ENCODE results near the gene CACNG7.

Gene CACNG7

DNA sequence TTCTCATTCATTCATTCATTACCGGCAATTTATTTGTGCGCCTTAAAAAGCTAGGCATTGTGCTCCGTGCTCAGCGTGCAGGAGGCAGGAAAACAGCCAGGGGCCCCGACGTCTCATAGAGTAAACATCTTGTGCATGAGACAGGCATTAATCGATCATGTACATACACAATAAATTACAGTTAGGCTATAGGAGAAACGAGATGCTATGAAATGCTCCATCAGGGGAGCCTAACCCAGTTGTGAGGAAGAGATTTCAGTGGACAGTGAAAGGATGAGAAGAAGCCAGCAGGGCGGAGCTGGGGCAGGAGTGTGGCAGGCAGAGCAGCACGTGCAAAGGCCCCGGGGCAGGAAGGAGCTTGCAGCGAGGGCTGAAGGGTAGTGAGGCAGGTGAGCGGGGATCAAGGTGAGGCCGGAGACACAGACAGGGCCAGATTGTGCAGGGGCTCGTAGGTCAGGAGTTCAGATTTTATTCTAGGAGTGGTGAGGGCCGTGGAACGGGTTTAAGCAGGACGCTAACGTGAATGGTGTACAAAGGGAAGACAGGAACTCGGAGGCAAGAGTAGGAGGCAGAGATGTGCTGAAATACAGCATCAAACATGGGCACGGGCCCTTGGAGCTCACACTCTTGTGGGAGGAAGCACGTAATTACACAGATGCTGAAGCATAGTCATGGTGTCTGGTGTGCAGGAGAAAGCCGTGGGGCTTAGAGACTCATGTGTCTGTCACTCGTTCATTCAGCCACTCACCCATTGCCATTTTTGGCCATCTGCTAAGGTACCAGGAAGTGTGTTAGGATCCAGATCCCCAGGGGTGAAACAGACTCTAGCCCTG is 74.6 kb downstream of the CACNG7 start:
- DNase-seq, result no peak

DNA sequence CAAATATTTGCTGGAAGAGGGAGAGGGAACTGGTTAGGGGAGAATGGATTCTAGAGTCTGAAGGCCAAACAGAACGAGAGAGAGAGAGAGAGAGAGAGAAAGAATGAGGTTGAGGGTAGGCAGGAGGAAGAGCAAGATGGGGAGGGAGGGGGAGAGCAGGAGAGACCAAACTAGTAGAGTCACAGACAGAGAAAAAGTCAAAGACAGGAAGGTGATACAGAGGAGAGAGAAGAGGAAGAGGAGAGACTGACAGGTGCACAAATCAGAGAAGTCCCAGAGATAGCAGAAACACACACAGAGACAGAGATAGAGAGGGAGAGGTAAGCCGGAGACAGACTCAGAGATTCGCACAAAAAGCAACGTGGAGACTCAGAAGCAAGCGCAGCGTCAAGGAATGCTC is 76.8 kb downstream of the CACNG7 start:
- DNase-seq, result no peak

DNA sequence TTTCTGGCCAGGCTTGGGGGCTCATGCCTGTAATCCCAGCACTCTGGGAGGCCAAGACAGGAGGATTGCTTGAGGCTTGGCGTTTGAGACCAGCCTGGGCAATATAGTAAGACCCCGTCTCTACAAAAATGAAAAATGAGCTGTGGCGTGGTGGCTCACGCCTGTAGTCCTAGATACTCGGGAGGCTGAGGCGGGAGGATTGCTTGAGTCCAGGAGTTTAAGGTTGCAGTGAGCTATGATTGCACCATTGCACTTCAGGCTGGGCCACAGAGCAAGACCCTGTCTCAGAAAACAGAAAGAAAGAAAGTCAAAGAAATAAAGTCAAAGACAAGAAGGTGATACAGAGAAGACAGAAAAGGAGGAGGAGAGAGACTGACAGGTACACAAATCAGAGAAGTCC is 79.9 kb downstream of the CACNG7 start:
- DNase-seq, result no peak

DNA sequence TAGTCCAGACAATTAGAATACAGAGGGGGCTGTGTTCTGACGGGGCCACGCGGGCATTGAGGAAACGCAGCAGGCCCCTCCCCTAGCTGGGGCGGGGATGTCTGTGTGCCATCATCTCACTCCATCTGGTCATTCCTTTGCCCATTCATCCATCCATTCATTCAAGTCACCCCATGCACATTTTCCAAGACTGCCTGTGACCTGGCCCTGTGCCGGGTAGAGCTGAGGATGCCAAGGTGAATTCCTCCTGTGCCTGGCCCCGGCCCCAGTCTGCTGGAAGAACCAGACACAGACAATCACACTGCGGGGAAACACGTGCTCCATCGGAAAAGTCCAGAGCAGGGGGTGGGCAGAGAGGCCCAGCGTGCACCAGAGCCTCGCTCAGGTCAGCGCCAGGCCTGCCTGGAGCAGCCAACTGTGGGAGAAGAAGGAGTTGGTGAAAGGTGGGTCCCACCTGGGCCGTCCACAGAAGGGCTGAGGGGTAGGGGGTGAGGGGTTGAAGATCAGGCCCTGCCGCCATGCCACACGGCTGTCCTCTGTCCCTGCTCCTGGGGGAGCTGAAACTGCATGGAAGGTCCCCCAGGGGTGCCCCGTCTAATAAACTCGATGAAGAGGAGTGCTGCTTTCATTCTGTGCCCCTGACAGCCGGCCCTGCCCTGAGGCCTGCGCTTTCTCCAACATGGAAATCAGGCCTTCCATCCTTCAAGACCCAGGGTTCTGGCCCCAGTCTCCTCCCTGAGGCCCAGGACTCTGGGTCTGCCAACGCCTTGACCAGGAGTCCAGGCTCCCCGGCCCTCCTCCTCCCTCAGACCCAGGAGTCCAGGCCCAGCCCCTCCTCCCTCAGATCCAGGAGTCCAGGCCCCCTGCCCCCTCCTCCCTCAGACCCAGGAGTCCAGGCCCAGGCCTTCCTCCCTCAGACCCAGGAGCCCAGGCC is 80.8 kb downstream of the CACNG7 start:
- DNase-seq, result no peak

DNA sequence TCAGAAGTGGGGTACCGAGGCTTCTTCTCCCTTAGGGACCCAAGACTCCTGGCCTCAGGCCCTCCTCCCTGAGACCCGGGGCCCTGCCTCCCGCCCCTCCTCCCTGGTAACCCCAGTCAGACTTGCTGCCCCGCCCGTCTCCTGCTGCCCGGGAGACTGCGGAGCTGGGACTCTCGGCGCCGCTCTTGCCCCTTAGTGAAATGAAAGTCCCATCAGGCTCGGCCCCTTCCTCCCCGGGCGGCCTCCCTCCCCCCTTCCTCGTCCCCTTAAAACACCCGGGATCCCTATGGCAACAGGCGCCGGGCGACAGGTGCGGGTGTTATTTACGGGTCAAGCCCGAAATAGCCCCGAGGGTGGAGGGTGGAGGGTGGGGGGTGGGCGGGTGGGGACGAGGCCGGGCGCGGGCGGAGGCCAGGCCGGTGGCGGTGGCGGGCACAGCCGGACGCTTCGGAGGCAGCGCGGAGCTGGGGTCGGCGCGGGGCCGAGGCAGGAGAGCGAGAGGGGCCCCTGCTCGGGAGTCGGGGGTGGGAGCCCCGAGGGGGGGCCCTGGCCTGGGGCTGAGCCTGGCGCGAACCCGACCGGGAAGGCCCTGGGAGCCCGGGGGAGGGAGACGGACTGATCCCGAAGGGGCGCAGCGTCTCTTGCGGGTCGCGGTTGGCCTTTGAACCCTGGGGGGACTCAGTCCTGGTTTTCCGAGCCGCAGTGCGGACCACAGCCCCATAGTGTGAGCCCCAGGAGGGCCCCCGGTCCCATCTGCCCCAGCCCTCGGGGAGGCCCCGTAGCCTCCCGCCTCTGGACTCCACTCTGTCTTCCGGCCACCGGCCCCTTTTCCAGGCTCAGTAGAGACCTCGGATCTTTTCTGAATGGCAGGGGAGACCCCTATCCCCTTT is 82.4 kb downstream of the CACNG7 start, which contains the start of gene CACNG6:
CACNG6 (plus strand) TSS at position 414 of the 890 bp plus-strand sequence. CDS start 1,241 bp downstream, outside the sequence.
- no peak for DNase-seq

DNA sequence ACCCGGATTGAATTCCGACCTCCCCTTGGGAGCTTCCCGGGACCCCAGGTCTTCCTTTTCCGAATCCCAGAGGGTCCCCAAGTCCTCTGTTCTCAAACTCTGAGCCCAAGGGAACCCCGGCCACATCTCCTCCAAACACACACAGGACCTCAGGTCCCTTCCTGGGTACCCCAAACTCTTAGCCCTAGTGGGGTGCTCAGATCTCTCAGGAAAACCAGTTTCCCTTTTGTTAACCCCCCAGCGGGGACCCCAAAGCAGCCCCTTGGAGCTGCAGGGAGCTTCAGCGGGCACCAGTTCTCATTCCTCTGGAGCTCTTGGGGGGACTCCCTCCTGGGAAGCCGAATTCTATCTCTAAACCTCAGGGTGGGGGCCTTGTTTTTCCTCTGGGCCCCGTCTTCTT is 83.1 kb downstream of the CACNG7 start:
- no peak for DNase-seq

DNA sequence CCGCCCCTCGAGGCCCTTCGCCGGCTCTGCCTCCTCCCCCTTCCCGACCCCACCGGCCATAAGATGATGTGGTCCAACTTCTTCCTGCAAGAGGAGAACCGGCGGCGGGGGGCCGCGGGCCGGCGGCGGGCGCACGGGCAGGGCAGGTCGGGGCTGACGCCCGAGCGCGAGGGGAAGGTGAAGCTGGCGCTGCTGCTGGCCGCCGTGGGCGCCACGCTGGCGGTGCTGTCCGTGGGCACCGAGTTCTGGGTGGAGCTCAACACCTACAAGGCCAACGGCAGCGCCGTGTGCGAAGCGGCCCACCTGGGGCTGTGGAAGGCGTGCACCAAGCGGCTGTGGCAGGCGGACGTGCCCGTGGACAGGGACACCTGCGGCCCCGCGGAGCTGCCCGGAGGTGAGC is 83.7 kb downstream of the CACNG7 start:
- DNase-seq, result no peak

DNA sequence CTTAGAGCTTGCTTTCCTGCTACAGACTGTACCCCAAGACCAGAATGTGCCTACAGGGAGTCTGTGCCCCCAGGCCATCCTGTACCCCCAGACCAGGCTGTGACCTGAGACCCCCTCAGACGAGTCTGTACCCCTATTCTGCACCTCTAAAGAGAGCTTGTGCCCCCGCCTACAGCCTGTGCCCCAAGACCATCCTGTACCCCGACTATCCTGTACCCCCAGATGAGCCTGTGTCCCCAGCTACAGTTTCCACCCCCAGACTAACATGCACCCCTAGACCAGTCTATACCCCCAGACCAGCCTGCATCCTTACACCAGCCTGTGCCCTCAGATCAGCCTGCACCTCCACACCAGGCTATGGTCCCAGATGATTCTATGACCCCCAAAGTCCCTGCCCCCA is 84.4 kb downstream of the CACNG7 start:
- DNase-seq, result no peak
